HG03521 (cell line): ENCODE results near the gene PTPRD.
A peak's percentile ranks its signal among the peaks of the same experiment; 100 is the strongest.
"Not testable (repeated sequence)": the region's sequence is repeated elsewhere in the genome, so short reads cannot be mapped to it uniquely, and the experiment has no call there.

Source experiments
- ATAC-seq: cut with Tn5 transposase; IDR thresholded peaks from one replicate; pipeline ENCODE4 v1.9.1; 2021; ENCODE audit warnings: mild to moderate bottlenecking, moderate library complexity; ENCODE audit not compliant: unreplicated experiment

The PTPRD gene

DNA sequence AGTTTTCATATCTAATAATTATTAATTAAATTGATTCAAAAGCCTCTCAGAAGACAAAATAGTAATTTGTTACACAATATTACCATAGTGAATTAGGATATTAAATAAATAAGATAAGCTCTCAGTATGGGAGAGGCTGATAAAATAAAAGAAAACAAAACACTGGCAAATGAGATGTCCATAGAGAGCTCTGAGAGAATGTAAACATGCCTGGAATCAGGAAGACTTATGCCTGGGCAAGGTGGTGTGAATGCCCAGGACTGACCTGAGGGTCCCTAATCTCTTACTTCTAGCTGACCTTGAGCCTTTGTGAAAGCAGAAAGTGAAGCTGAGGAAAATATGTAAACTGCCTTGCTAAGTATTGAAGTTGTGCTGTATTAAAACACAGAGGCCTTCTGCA lies 616.5 kb downstream of the PTPRD start:
- ATAC-seq, result no peak

DNA sequence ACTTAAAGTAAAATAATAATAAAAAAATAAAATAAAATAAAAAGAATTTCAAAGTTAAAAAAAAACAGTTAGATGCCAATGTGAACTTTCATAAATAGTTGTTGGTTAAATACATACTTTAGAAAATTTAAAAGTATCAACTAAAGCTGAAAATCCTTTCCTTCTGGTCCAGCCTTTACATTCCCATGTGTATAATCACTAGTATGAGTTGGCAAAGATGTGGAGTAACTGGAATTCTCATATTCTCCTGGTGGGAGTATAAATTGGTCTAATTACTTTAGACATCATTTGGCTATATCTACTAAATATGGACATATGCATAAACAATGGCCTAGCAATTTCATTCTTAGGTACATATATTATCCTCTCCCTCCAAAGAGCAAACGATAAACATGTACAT lies 619.9 kb downstream of the PTPRD start:
- ATAC-seq, result no peak

DNA sequence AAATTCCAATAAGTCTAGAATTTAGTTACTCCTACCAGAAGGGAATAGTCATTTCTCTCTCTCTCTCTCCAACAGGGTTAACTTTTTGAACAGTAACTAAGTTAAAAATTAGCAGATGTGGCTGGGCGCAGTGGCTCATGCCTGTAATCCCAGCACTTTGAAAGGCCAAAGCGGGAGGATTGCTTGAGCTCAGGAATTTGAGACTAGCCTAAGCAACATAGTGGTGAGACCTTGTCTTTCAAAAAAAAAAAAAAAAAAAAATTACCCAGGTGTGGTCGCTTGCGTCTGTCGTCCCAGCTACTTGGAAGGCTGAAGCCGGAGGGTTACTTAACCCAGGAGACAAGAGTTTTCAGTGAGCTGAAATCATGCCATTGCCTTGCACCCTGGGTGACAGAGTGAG lies 639.7 kb downstream of the PTPRD start:
- no peak for ATAC-seq

DNA sequence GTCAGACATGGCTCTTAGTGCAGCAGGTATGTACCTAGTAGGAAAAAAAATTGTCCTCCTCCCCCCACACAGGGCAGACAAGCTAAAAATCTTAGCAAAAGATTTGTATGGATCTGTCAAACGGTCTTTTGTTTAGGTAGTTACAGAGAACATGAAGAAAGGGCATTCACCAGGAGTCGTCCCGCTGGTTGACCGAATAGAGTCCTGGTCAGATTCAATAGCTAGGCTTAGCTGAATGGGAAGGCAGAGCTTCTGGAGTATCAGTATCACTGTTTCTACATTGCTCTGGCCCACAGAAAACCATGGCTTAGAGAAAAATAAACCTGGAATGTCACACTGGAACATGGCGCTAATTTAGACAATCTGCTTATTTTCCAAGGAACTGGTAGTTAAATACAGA lies 642.3 kb downstream of the PTPRD start:
- no peak for ATAC-seq

DNA sequence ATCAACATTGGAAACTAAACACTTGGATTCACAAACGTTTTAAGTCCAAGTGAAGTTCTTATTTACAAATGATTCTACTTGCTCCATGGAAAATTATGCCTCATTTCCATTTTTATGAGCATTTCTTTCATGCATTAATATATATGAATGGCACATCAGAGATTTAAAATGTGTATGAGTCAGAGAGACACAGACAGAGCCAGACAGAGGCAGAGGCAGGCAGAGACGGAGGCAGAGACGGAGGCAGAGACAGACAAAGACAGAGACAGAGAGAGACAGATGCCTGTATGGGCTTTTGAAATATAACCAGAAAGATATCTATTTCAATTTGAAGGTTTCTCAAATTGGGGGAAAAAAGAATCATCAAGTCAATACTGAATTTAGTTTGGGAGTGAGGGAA lies 649.0 kb downstream of the PTPRD start:
- no peak for ATAC-seq

DNA sequence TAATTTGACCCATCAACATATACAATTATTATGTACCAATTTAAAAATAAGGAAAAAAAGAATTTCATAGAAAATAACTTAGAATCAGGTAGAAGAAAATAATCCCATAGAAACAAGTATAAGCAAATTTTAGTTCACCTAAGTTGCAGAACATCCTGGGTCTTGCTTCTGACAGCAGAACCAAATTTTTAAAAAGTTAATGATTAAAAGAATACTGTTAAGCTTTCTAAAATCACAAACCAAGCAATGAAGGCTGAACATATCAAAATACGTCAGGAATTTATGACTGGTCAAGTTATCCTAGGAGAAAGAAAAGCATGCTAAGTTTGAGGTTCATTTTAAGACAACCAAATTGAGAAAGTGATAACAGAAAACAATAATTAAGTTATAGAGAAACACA lies 650.9 kb downstream of the PTPRD start:
- no peak for ATAC-seq

DNA sequence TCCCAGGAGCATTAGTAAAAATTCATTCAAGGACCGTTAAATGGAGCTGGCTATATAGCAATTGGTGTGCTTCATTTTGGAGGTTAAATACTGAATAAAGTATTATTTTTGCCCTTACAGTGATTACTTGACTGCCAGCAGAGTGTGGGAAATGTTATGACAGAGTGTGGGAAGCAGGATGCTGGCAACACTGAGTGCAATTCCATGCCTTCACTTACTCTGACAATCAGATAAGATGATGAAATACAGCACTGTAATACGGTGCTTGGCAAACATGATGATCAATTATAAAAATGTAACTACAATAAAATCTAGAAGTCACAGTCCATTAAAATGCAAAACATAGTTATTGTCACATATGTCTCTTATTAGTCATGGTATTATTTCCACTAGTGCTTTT lies 651.3 kb downstream of the PTPRD start:
- ATAC-seq, result no peak

DNA sequence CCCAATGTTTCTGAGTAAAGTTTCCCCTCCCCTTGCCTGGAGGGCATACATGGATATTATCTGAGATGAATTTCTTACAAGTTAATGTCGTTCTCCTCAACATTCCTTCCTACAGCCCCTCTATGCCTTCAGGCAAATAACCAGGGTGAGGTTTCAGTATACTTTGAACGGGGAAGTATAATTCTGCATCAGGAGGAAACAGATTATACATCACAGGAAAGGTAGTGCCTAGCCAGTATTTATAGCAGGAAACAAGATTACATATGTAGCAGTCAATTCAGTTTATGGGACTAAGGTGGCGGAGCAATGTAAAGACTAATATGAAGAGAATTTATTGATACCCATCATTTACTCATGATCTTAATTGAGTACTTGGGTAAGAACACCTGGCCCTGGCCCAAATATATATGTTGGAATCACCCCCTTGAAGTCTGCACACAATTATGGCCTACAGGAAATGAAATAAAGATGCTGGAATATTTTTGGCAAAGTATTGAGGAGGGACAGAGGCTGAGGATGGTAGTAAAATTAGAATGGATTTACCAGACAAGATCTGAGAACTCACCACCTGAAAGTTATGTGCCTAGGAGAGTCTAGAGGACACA lies 661.1 kb downstream of the PTPRD start:
- no peak for ATAC-seq

DNA sequence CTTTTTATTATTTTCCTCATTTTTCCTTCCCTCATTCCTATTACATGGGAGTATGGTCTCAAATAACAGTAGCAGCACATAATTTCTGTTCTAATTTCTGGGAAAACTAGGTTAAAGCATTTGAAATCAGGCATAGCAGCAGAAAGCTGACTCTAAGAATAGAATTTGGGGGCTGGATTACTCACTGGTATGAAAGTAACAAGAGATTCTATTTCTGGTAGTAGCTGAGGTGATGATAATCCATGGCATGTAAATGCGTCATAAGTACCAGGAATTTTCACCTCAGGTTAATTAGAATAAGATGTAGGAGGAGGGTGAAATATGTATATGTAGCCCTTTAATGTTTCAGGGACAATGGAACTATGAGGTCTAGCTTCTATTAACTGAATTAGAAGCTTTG lies 662.0 kb downstream of the PTPRD start:
- ATAC-seq, result no peak

DNA sequence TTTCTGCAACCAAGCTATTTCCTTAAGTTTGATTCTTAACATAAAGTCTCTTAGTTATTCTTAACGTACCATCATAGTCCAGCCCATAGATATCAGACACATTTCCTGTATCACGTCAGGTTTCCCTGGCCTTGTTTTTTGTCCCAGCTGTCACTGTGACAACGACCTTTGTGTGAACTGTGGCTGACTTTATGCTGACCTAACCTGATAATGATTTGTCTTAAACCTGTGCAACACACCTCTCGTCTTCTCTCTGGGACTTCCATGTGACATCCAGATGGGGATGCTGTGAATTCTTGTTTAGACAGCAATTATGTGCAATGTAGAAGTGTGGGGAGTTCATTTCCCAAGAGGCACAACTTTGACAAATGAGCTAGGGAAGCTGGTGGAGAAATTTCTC lies 662.8 kb downstream of the PTPRD start:
- ATAC-seq, result no peak

DNA sequence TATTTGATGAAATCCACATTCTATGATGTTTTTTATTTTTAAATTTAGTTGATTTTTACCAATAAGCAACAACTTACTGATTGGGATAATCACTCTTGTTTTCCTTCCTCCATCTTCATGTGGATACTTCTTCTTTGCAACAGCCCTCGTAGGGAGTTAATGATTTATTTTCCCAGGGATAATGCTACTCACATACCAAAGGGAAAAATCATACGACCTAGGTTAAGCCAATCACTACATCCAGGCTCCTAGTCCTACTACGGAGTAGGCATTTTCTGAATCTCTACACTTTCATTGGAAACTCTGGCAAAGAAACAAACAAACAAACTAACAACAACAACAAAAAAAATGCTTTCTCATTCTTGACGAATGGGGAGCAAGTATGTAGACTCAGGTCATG lies 663.4 kb downstream of the PTPRD start:
- ATAC-seq, result no peak

DNA sequence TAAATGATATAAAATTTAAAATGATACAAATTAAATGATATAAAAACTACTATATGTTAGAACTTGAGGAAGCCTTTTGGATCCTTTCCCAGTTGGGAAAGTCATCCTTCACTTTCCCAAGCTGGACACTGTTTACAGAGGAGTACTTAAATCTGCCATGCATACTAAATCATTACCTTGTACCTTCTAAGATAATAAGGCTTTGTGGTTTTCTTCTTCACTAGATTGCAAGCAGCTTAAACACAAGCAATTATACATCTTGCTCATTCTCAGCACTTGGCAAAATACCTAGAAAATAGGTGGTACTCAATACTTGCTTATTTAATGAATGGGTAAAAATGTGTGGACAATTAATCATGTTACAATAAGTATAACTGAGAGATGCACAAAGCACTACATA lies 666.8 kb downstream of the PTPRD start:
- ATAC-seq, result no peak

DNA sequence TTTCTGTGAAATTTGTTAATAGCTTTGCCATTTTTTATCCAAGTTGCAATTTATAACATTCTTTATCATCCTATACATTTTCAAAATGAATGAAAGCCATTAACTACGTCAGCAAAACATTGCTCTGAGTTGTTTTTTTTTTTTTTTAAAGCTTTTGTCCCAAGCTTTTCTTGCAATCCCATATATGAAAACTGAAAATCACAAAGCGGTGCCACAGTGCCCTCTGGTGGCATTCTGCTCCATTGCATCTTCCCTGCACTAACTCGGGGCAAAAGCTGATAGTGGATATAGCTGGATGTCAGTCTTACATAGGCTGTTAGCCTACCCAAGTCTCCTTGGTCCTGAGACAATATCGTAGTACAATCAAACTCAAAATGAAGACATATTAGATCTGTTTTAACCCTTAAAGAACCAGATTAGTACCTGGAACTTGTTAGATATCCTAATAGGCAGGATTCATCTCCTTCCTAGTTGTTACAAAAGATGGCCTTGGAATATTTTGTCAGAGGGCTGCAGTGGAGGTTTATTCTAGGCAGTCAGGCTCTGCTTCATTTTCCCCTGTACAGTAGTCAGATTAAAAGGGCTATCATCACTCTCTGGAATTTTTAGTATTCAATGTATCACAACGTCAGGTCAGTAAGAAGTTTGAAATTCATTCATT lies 669.9 kb downstream of the PTPRD start:
- ATAC-seq, result no peak

DNA sequence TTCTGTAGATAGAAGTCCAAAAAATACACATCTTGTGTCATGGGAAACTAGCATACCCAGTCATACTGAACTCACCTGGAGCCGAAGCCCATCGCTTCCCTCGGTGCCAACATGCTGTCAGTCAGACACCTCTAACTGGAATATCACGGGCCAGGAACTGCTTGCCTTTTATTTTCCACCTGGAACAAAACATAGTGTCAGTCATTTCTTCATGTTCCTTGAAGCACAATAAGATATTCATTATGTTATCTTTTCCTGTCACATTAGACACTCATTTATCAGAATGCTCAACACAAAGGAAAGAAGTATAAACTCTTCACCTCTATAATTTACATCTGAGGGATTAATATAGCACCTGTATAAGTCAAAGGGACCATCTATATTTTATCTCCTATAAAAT lies 674.4 kb downstream of the PTPRD start:
- ATAC-seq, result no peak

DNA sequence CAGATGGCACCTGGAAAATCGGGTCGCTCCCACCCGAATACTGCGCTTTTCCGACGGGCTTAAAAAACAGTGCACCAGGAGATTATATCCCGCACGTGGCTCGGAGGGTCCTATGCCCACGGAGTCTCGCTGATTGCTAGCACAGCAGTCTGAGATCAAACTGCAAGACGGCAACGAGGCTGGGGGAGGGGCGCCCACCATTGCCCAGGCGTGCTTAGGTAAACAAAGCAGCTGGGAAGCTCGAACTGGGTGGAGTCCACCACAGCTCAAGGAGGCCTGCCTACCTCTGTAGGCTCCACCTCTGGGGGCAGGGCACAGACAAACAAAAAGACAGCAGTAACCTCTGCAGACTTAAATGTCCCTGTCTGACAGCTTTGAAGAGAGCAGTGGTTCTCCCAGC lies 681.3 kb downstream of the PTPRD start:
- ATAC-seq, result not testable (repeated sequence)

DNA sequence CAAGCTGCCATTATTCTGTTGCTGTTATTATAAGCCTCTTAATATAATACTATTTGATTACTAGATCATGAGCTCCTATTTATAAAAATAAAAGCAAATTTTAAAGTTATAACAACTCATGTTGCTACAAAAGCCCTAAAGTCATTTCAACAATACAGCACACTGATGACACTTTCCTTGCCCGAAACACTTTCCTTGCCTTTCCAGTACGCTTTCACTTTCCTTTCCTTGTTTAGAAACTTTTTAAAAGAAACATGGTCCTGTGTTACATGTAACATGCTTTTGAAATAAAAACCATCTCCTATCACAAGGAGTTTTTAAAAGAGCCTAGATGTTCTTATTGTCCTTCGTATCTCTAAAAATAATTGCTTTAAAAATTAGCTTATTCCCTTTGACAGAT lies 688.4 kb downstream of the PTPRD start:
- peak; percentile 46 for ATAC-seq

DNA sequence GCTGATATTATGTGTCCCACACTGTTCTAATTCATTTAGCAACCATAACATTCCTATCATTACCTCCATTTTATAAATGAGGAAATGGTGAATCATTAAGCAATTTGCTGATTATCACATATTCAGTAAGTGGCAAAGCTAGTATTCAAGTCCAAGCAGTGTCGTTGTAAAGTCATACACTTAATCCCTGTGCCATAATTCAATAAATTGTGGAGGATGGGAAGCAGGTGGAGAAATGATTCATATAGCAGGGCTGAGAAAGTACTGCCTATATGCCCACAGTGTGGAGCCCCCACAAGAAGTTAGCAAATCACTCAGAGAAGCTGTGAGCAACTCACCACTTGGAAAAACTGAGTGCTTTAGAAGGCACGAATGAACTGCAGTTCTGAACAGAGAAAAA lies 691.0 kb downstream of the PTPRD start:
- no peak for ATAC-seq

DNA sequence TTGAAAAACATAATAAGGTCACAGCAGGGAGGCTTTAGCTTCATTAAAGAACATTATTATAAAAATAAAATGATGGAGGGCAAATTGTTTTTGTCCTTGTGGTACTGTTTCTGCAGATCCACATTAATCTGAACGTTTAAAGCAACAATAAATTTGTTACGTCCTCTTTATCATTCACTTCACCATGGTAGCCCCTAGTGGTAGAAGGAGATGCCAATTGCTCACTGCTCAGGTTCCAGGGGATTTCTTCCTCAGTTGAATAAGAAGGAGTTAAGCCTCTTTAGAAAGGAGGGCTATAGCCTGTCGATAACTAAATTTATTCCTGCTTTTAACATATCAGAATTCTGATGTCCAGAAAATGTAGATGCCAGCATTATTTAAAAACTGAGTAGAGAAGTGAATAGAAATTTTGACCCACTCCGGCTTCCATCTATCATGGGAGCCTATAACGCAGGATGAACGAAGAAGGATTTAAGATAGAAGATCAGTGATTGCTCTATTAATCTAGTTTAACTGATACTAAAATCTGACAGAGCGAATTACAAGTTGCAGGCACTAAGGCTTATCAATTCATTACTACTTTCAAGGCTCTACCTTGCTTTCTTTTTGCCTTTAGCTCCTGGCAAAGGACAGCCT lies 692.3 kb downstream of the PTPRD start:
- ATAC-seq, result no peak

DNA sequence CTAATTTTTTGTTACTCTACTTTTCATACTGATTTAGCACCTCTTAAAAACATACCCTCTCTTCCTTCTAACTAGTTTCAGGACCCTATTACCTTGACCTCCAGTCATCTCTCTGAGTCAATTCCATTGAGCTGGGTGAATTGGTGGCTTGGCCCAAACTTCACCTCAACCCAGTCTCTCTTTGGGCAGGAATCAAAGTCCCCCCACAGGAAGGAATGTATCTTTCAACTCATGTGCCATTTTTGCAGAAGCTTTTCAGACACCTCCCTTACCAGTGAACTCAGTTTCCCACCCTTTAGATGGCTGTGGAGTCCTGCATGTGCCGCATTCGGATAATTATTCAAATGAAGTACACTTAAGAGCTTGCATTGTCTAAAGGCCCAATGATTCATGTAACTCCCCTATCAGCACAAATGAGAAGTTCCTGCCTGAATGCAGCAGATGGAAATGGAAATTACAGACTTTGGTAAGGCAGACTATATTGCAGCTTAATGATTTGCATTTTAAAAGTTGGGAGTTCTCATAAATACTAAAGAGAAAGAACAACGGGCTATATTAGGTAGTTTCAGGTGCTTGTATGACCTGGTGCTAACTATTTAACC lies 693.5 kb downstream of the PTPRD start:
- no peak for ATAC-seq

DNA sequence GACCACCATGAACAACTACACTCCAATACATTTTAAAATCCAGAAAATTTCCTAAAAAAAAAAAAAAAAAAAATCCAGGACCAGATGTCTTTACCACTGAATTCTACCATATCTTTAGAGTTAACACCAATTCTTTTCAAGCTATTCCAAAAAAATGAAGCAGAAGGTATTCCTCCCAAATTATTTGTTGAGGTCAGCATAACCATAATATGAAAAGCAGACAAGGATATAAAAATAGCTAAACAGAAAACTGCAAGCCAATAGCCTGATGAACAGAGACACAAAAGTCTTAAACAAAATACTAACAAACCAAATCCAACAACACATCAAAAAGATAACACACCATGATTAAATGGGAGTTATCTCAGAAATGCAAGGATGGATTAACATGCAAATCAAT lies 695.4 kb downstream of the PTPRD start:
- ATAC-seq, result no peak

DNA sequence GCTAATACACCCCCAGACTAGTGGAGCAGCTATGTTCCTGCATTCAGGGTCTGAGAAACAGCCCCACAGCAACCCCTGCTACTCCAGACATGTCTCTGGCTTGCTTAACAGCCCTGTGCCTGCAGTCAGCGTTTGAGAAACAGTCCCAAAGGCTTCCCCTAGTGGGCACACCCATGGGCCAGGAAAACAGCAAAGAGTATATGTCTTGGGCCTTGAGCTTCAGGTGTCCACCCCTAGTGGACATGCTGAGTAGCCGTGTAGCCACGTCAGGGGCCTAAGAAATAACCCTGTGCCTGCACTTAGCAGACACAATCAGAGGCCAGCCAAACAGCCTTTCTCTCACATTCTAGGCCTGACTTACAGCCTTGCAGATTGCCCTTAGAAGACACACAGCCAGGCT lies 698.6 kb downstream of the PTPRD start:
- ATAC-seq, result no peak

DNA sequence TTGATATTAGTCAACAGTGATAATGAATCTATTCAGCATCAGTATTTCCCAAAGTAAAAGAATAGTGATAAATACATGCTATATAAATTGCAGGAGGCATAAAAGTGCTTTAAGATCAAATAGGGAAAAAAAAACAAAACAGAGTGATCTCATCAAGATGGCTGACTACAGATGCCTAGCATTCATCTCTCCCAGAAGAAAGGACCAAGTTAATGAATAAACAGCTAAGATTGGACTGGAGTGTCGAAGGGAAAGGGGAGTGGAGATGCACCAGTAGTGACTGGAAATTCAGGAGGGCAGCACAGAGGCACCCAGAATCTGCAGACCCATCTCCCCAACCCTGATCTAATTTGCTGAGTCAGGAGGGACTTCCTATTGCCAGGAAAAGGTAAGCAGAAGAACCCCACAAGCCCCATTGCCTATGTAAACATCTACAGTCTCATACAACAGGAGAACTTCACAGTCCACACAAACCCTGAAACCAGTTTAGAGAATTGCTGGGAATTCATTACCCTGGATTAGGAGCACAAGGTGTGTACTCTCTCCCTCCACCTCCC lies 699.4 kb downstream of the PTPRD start:
- no peak for ATAC-seq
